Measurements from ENCODE around the gene DHPS.

- TF ChIP-seq, protein P1, sequence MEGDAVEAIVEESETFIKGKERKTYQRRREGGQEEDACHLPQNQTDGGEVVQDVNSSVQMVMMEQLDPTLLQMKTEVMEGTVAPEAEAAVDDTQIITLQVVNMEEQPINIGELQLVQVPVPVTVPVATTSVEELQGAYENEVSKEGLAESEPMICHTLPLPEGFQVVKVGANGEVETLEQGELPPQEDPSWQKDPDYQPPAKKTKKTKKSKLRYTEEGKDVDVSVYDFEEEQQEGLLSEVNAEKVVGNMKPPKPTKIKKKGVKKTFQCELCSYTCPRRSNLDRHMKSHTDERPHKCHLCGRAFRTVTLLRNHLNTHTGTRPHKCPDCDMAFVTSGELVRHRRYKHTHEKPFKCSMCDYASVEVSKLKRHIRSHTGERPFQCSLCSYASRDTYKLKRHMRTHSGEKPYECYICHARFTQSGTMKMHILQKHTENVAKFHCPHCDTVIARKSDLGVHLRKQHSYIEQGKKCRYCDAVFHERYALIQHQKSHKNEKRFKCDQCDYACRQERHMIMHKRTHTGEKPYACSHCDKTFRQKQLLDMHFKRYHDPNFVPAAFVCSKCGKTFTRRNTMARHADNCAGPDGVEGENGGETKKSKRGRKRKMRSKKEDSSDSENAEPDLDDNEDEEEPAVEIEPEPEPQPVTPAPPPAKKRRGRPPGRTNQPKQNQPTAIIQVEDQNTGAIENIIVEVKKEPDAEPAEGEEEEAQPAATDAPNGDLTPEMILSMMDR (IDR thresholded peaks at IDR 0.05), result no peak
- no peak for TF ChIP-seq POLR2A (IDR thresholded peaks at IDR 0.05)
These were observed 53.3 kb downstream of the DHPS start for GRCh38 chr19:12628040-12629022.
